Stomach (tissue), 9 donors: Measurements from ENCODE around the gene ABCA8. TPM values are rescaled to one million over a fixed set of nuclear protein-coding genes. Genes with fewer than 3 reads are reported as not detected.

Experiments
- DNase-seq, 2 donors: peaks; one replicate each; pipeline versions ENCODE4 v3.0.0 to v3.0.0-alpha.2; 2013 to 2019
- H3K27ac ChIP-seq, 5 donors: fragments of 200-600 bp in 4 of 5; sonication (generic) in 4 of 5; one replicate each; pipeline ENCODE4 v1.5.1; 2013 to 2019; ENCODE audit warnings: mild to moderate bottlenecking in 1 of 5, moderate library complexity in 1 of 5
- H3K27me3 ChIP-seq, 3 donors: fragments of 200-600 bp; sonication (generic); one replicate each; pipeline ENCODE4 v1.5.1; 2017 to 2019; ENCODE audit warnings: mixed run types in 1 of 3
- H3K36me3 ChIP-seq, 4 donors: fragments of 200-600 bp; sonication (generic); 1 replicate in 3 of 4; 2 replicates in 1 of 4; pipeline ENCODE4 v1.5.1; 2016 to 2019
- H3K4me1 ChIP-seq, 4 donors: fragments of 200-600 bp; sonication (generic); one replicate each; pipeline ENCODE4 v1.5.1; 2016 to 2019
- H3K4me3 ChIP-seq, 4 donors: fragments of 200-600 bp; sonication (generic) in 3 of 4; one replicate each; pipeline ENCODE4 v1.5.1; 2016 to 2019; ENCODE audit warnings: mild to moderate bottlenecking in 1 of 4
- H3K9me3 ChIP-seq, 4 donors: fragments of 200-600 bp; sonication (generic); one replicate each; pipeline ENCODE4 v1.5.1; 2016 to 2019
- EP300 ChIP-seq: sonication (generic); formaldehyde crosslinking; IDR thresholded peaks from one replicate; pipeline ENCODE4 v1.6.1; 2017; ENCODE audit warnings: antibody characterized with exemption
- POLR2A ChIP-seq, 4 donors: fragments of 450-650 bp; IDR thresholded peaks; one replicate each; pipeline ENCODE4 v1.6.1; 2016; ENCODE audit warnings: antibody characterized with exemption in 4 of 4, control low read depth in 2 of 4, mild to moderate bottlenecking in 1 of 4, moderate library complexity in 1 of 4
- POLR2AphosphoS5 ChIP-seq, 3 donors: sonication (generic); formaldehyde crosslinking; IDR thresholded peaks; one replicate each; pipeline ENCODE4 v1.6.1; 2016; ENCODE audit warnings: antibody characterized with exemption in 3 of 3
- WGBS, 5 donors: extraction: QIAGEN DNeasy Blood & Tissue Kit in 3 of 5; methylation state at CpG; one replicate each; pipeline versions ENCODE4 v1.1.5 to v1.1.7; 2013 to 2018; 5-methylcytosine and 5-hydroxymethylcytosine counted together
- intact Hi-C: fragments of 100-400 bp; cut with DNase I; formaldehyde crosslinking; loops from one replicate; pipeline ENCODE4 v1.15.1; 2023; ENCODE audit warnings: low total_unique reads
- polyA plus RNA-seq, 3 donors: library from polyadenylated mRNA; stranded (reverse); fragments of 200-250 nt; gene quantifications; one replicate each; pipeline ENCODE4 v1.2.3, GENCODE V29; 2013
- total RNA-seq, 5 donors: library from RNA; depleted of rRNA; stranded (reverse); fragments of >200 nt; gene quantifications; one replicate each; pipeline versions ENCODE4 v1.1.0 to v1.2.3, GENCODE V29; 2014 to 2016
- TF ChIP-seq, protein P1 (sequence below), 7 experiments: fragments of 450-650 bp in 4 of 7; fragments of 200-600 bp in 3 of 7; sonication (generic) in 3 of 7; IDR thresholded peaks; one replicate each; pipeline ENCODE4 v1.5.1; 2016 to 2019; ENCODE audit warnings: antibody characterized with exemption in 7 of 7, control low read depth in 2 of 7, mild to moderate bottlenecking in 1 of 7
- donor health status: healthy with polysubstance abuse.
- donor health status: Bipolar disorder and iron deficiency.
- donor health status: healthy.

The ABCA8 gene
- total and polyA plus RNA-seq, 8 donors, result 2.7 to 210 (median 25.4) TPM

GRCh38 chr17:68892658-68893057, 62.5 kb downstream of the ABCA8 start:
- Histone ChIP-seq H3K4me1 (no peaks in the 10 kb centered on the region), H3K27me3 (no peaks in the 10 kb centered on the region), H3K36me3 (no peaks in the 10 kb centered on the region), H3K27ac (no peak overlapping the region), H3K4me3 (no peak overlapping the region), H3K9me3 (peaks cover 0 to 4% (median 0%) of the 10 kb centered on the region in 4 donors)
- TF ChIP-seq, protein P1, sequence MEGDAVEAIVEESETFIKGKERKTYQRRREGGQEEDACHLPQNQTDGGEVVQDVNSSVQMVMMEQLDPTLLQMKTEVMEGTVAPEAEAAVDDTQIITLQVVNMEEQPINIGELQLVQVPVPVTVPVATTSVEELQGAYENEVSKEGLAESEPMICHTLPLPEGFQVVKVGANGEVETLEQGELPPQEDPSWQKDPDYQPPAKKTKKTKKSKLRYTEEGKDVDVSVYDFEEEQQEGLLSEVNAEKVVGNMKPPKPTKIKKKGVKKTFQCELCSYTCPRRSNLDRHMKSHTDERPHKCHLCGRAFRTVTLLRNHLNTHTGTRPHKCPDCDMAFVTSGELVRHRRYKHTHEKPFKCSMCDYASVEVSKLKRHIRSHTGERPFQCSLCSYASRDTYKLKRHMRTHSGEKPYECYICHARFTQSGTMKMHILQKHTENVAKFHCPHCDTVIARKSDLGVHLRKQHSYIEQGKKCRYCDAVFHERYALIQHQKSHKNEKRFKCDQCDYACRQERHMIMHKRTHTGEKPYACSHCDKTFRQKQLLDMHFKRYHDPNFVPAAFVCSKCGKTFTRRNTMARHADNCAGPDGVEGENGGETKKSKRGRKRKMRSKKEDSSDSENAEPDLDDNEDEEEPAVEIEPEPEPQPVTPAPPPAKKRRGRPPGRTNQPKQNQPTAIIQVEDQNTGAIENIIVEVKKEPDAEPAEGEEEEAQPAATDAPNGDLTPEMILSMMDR (IDR thresholded peaks at IDR 0.05), result no peak
- TF ChIP-seq POLR2AphosphoS5 (IDR thresholded peaks at IDR 0.05) (no peak), POLR2A (IDR thresholded peaks at IDR 0.05) (no peak), EP300 (no peak)
- intact Hi-C loops, result no loop called here
- no peak for DNase-seq
- 70 to 85% (median 75%) methylated on average over 5 of the region's 5 CpGs for WGBS, 5 donors

DNA sequence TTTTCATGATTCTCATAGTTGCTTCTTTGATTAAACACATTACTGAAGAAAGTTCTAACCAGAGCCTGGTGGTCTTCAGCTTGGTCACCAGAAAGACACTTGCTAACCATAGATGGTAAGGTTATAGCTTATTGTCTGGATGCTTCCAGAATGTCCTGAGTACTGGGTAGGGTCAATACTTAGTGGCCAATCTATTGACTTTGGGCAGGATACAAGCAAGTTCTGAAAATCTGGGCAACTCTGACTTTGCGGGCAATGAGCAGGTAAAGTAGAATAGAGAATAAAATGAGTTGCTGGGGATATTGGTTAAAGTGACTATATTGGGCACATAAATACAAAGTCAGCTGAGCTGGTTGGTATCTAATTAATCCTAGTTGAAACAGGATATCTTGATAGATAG, 63.0 kb downstream of the ABCA8 start:
- DNase-seq, result no peak
- no peaks in the 10 kb centered on the region for H3K36me3 ChIP-seq
- H3K4me3 ChIP-seq, result no peak overlapping the region
- H3K27me3 ChIP-seq, result no peaks in the 10 kb centered on the region
- intact Hi-C loops, result no loop called here
- no peaks in the 10 kb centered on the region for H3K4me1 ChIP-seq
- 92 to 100% (median 97%) methylated on average over 1 of the region's 1 CpG for WGBS, 5 donors
- H3K9me3 ChIP-seq, result no peaks in the 10 kb centered on the region
- no peak overlapping the region for H3K27ac ChIP-seq
- TF ChIP-seq, protein P1 (IDR thresholded peaks at IDR 0.05), result no peak
- no peak for TF ChIP-seq POLR2A (IDR thresholded peaks at IDR 0.05)
- no peak for TF ChIP-seq POLR2AphosphoS5 (IDR thresholded peaks at IDR 0.05)
- no peak for TF ChIP-seq EP300

DNA sequence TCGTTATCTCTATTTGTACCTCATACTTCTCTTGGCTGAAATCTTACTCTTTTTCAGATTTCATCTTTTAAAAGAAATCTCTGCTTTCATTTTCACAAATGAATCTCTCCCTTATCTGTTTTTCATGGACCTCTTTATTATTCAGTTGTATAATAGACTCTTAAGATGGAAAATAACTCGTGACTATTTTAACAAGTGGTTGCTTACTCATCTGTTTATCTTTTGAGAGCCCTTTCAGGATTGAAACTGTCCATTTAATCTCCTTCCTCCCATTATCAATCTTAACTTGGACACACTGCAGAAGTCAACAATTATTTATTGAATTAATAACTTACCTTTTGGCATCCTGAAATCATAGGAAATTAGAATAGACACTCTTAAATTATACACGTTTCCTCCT, 68.8 kb downstream of the ABCA8 start:
- Histone ChIP-seq H3K4me3 (no peak overlapping the region), H3K4me1 (no peaks in the 10 kb centered on the region), H3K27me3 (no peaks in the 10 kb centered on the region), H3K36me3 (peaks cover 0 to 15% (median 2%) of the 10 kb centered on the region in 4 donors), H3K9me3 (no peaks in the 10 kb centered on the region), H3K27ac (no peak overlapping the region)
- intact Hi-C loops, result no loop called here
- 58 to 69% (median 61%) methylated on average over 3 of the region's 3 CpGs for WGBS, 5 donors
- TF ChIP-seq, protein P1 (IDR thresholded peaks at IDR 0.05), result no peak
- TF ChIP-seq POLR2A (IDR thresholded peaks at IDR 0.05) (no peak), POLR2AphosphoS5 (IDR thresholded peaks at IDR 0.05) (no peak), EP300 (no peak)
- DNase-seq, result no peak

DNA sequence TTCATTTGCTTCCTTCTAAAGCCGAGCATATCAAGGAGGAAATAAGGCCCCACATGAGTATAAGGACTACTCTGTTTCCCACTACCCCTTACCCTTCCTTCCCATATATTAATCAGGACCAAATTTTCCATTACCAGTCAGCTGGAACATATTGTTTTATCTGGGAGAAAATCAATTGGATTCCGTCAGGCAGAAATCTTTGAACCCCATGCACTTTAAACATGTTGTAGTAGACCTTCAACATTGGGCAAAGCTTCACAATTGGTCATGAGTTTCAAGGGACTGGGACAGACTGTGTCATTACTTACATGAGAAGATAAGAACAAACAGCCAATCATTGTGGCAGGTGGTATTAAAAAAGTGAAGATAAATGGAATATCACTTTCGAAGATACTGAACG, 70.3 kb downstream of the ABCA8 start:
- TF ChIP-seq POLR2AphosphoS5 (IDR thresholded peaks at IDR 0.05) (no peak), POLR2A (IDR thresholded peaks at IDR 0.05) (no peak), EP300 (no peak)
- TF ChIP-seq, protein P1 (IDR thresholded peaks at IDR 0.05), result no peak
- Histone ChIP-seq H3K27me3 (no peaks in the 10 kb centered on the region), H3K4me3 (no peak overlapping the region), H3K27ac (no peak overlapping the region), H3K4me1 (no peaks in the 10 kb centered on the region), H3K36me3 (peaks cover 5 to 26% (median 12%) of the 10 kb centered on the region in 4 donors), H3K9me3 (peaks cover 0 to 9% (median 4%) of the 10 kb centered on the region in 4 donors)
- 85 to 90% (median 87%) methylated on average over 4 of the region's 4 CpGs for WGBS, 5 donors
- DNase-seq, result no peak
- intact Hi-C loops, result no loop called here
